ENCODE data around the gene ITGA8.
"Not testable (repeated sequence)": the region's sequence is repeated elsewhere in the genome, so short reads cannot be mapped to it uniquely, and the experiment has no call there.

Gene ITGA8

GRCh38 chr10:15484128-15484527, 235.6 kb downstream of the ITGA8 start:
- no peaks in the 10 kb centered on the region for H3K9me3 ChIP-seq (ENCODE audit: low read length)
- no peaks in the 10 kb centered on the region for H3K4me1 ChIP-seq (ENCODE audit: insufficient read depth, low read length)
- no peak overlapping the region for H2AFZ ChIP-seq (ENCODE audit: low read depth, low read length)
- no peaks in the 10 kb centered on the region for H3K36me3 ChIP-seq (ENCODE audit: insufficient read depth, low read length)
- H3K27me3 ChIP-seq (ENCODE audit: insufficient read depth, low read length) = no peaks in the 10 kb centered on the region
- no peak overlapping the region for H3K4me3 ChIP-seq (ENCODE audit: low read length)

- no peak overlapping the region for H2AFZ ChIP-seq (ENCODE audit: low read depth, low read length)
- no peaks in the 10 kb centered on the region for H3K4me1 ChIP-seq (ENCODE audit: insufficient read depth, low read length)
- no peak overlapping the region for H3K4me3 ChIP-seq (ENCODE audit: low read length)
- peaks cover 3% of the 10 kb centered on the region for H3K27me3 ChIP-seq (ENCODE audit: insufficient read depth, low read length)
- no peaks in the 10 kb centered on the region for H3K9me3 ChIP-seq (ENCODE audit: low read length)
- H3K36me3 ChIP-seq (ENCODE audit: insufficient read depth, low read length) = no peaks in the 10 kb centered on the region
Observed at GRCh38 chr10:15483215-15484075, 236.3 kb downstream of the ITGA8 start.

DNA sequence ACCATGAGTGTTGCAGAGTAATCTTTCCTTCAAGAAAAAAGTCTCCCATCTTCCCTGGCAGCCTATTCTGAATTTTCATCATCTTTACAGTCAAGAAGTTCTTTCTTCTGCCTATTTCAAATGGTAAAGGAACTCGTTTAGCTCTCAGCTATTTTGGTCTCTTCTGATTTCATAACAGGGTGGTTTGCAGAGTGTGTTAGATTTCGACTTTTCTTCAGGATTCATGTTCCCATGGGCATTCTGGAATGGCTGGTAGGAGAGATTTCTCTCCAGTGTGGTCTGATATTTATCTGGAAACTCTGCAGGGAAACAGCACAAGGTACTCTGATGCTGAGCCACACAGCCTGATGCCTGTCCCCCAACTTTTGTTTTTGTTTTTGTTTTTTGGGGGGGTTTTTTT, 237.6 kb downstream of the ITGA8 start:
- no peaks in the 10 kb centered on the region for H3K4me1 ChIP-seq (ENCODE audit: insufficient read depth, low read length)
- peaks cover 3% of the 10 kb centered on the region for H3K27me3 ChIP-seq (ENCODE audit: insufficient read depth, low read length)
- H3K4me3 ChIP-seq (ENCODE audit: low read length) = no peak overlapping the region
- no peaks in the 10 kb centered on the region for H3K36me3 ChIP-seq (ENCODE audit: insufficient read depth, low read length)
- H3K9me3 ChIP-seq (ENCODE audit: low read length) = no peaks in the 10 kb centered on the region
- H2AFZ ChIP-seq (ENCODE audit: low read depth, low read length) = no peak overlapping the region

DNA sequence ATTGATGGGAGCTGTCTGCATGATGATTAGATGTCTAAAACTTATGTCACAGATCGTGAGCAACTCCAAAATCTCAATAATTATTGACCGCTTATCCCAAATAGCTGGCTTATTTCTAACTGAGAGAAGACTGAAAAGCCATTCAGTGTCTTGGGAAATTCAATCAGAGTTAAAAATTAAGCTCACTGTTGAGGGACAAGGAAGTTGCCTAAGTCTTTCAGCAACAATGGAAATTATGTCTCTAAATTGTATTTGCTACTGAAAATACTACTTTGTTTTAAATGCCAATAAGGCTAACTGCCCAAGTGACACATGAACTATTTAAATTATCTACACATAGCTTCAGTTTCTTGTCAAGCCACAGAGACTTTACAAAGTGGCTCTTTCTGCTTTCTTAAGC, 240.8 kb downstream of the ITGA8 start:
- Histone ChIP-seq H3K36me3 (ENCODE audit: insufficient read depth, low read length) (no peaks in the 10 kb centered on the region), H3K27me3 (ENCODE audit: insufficient read depth, low read length) (peaks cover 6% of the 10 kb centered on the region), H2AFZ (ENCODE audit: low read depth, low read length) (no peak overlapping the region), H3K4me3 (ENCODE audit: low read length) (no peak overlapping the region), H3K9me3 (ENCODE audit: low read length) (no peaks in the 10 kb centered on the region), H3K4me1 (ENCODE audit: insufficient read depth, low read length) (no peaks in the 10 kb centered on the region)

GRCh38 chr10:15478429-15478828, 241.3 kb downstream of the ITGA8 start:
- Histone ChIP-seq H3K27me3 (ENCODE audit: insufficient read depth, low read length) (peaks cover 7% of the 10 kb centered on the region), H3K4me1 (ENCODE audit: insufficient read depth, low read length) (no peaks in the 10 kb centered on the region), H2AFZ (ENCODE audit: low read depth, low read length) (no peak overlapping the region), H3K36me3 (ENCODE audit: insufficient read depth, low read length) (no peaks in the 10 kb centered on the region), H3K4me3 (ENCODE audit: low read length) (no peak overlapping the region), H3K9me3 (ENCODE audit: low read length) (no peaks in the 10 kb centered on the region)

DNA sequence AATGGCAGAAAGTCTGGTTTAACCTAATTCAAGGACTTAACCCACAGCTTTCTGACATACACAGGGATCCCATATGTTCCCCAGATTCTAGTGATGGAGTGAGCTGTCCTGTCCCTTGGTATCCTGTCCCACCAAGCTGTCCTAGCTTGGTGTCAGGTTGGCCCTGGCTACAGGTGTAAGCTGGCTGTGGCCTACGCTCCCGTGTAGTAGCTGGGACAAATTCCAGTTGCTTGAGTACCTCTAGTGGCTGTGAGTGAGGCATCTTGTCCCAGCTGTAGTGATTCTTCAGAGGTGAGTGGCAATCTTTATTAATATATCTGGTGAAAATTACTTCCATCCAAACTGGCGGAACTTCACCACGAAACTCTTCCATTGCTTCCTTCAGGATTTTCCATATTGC, 243.4 kb downstream of the ITGA8 start:
- Histone ChIP-seq H3K4me1 (ENCODE audit: insufficient read depth, low read length) (peaks cover 1% of the 10 kb centered on the region), H2AFZ (ENCODE audit: low read depth, low read length) (no peak overlapping the region), H3K9me3 (ENCODE audit: low read length) (no peaks in the 10 kb centered on the region), H3K4me3 (ENCODE audit: low read length) (no peak overlapping the region), H3K36me3 (ENCODE audit: insufficient read depth, low read length) (no peaks in the 10 kb centered on the region), H3K27me3 (ENCODE audit: insufficient read depth, low read length) (peaks cover 18% of the 10 kb centered on the region)

DNA sequence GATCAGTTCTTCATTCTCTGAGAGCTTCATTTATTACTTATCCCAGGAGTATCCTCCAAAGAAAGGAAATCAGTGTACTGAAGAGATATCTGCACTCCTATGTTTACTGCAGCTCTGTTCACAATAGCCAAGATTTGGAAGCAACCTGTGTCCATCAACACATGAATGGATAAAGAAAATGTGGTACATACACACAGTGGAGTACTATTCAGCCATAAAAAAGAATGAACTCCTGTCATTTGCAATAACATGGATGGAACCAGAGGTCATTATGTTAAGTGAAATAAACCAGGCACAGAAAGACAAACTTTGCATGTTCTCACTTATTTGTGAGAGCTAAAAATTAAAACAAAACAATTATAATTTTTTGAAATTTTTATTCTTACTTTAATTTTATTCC, 244.3 kb downstream of the ITGA8 start:
- not testable (repeated sequence) for H3K4me3 ChIP-seq (ENCODE audit: low read length); H3K4me1 ChIP-seq (ENCODE audit: insufficient read depth, low read length); H2AFZ ChIP-seq (ENCODE audit: low read depth, low read length); H3K36me3 ChIP-seq (ENCODE audit: insufficient read depth, low read length); H3K9me3 ChIP-seq (ENCODE audit: low read length)
- H3K27me3 ChIP-seq (ENCODE audit: insufficient read depth, low read length) = peaks cover 18% of the 10 kb centered on the region

GRCh38 chr10:15474671-15475070, 245.1 kb downstream of the ITGA8 start:
- Histone ChIP-seq H3K4me1 (ENCODE audit: insufficient read depth, low read length) (peaks cover 1% of the 10 kb centered on the region), H3K27me3 (ENCODE audit: insufficient read depth, low read length) (peaks cover 18% of the 10 kb centered on the region), H3K4me3 (ENCODE audit: low read length) (no peak overlapping the region), H3K9me3 (ENCODE audit: low read length) (no peaks in the 10 kb centered on the region), H3K36me3 (ENCODE audit: insufficient read depth, low read length) (no peaks in the 10 kb centered on the region), H2AFZ (ENCODE audit: low read depth, low read length) (no peak overlapping the region)

DNA sequence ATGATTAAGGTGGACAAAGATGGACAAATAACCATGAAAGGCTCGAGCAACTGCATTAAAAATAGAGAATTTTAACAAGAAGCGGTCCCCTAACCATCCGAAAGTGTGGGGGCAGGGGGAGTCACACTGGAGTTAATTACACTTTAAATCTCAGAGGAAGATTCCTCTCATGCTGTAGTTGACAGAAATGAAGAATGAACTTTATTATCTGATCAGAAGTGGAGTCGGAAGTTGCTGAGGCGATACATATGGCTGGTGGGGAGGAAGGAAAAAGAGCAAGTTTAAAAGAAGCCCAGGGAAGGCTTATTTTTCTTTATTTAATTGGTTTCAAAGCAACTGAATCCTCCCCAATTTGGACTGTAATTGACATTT, 246.3 kb downstream of the ITGA8 start:
- Histone ChIP-seq H3K4me3 (ENCODE audit: low read length) (no peak overlapping the region), H3K27me3 (ENCODE audit: insufficient read depth, low read length) (peaks cover 15% of the 10 kb centered on the region), H2AFZ (ENCODE audit: low read depth, low read length) (no peak overlapping the region), H3K9me3 (ENCODE audit: low read length) (no peaks in the 10 kb centered on the region), H3K36me3 (ENCODE audit: insufficient read depth, low read length) (no peaks in the 10 kb centered on the region), H3K4me1 (ENCODE audit: insufficient read depth, low read length) (peaks cover 1% of the 10 kb centered on the region)

DNA sequence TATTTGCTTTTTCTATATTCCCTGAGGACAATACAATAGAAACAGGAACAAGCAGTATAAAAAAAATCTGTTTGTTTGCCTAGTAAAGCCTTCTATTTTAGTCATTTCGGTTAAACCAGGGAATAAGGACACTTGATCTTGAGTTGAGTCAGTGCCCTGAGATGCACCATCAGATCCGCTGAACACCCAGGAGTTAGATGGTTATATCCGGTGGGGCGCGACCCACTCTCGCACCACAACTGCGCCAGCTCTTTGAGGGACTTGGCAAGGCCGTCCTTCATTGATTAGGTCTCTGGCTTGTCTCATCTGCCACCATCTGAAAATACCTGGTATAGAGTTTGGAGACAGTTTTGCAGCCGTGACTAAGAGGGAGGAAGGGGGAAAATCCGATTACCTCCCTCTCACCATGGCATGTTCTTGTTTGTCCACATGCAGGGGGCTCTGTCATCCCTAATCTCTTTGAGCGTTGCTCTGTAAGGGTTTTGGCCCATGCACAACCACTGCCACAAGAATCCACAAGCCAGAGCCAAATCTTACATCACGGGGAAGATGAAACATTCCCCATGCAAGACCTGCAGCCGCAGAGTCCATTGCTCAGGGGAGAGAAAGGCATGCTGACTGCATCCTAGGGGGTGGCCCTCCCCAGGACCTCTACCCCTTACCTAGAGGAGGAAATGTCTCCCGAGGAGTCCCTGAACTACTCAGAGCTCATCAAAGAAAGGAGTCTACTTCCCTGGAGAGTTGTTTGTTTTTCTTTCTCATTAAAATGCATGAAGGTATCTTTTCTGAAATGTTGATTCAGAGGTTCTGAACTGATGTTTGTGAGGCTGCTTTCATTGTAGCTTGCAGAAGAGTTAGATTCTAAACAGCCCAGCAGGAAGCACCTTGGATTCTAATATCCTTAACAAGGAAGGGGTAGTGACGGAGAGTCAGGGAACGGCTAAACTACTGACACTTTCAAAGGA, 247.0 kb downstream of the ITGA8 start:
- H2AFZ ChIP-seq (ENCODE audit: low read depth, low read length) = no peak overlapping the region
- H3K4me3 ChIP-seq (ENCODE audit: low read length) = no peak overlapping the region
- no peaks in the 10 kb centered on the region for H3K36me3 ChIP-seq (ENCODE audit: insufficient read depth, low read length)
- peaks cover 1% of the 10 kb centered on the region for H3K4me1 ChIP-seq (ENCODE audit: insufficient read depth, low read length)
- H3K9me3 ChIP-seq (ENCODE audit: low read length) = no peaks in the 10 kb centered on the region
- peaks cover 15% of the 10 kb centered on the region for H3K27me3 ChIP-seq (ENCODE audit: insufficient read depth, low read length)

- Histone ChIP-seq H3K4me3 (ENCODE audit: low read length) (no peak overlapping the region), H2AFZ (ENCODE audit: low read depth, low read length) (no peak overlapping the region), H3K27me3 (ENCODE audit: insufficient read depth, low read length) (peaks cover 15% of the 10 kb centered on the region), H3K4me1 (ENCODE audit: insufficient read depth, low read length) (peaks cover 1% of the 10 kb centered on the region), H3K36me3 (ENCODE audit: insufficient read depth, low read length) (no peaks in the 10 kb centered on the region), H3K9me3 (ENCODE audit: low read length) (no peaks in the 10 kb centered on the region)
Observed at GRCh38 chr10:15472008-15472407, 247.7 kb downstream of the ITGA8 start.

DNA sequence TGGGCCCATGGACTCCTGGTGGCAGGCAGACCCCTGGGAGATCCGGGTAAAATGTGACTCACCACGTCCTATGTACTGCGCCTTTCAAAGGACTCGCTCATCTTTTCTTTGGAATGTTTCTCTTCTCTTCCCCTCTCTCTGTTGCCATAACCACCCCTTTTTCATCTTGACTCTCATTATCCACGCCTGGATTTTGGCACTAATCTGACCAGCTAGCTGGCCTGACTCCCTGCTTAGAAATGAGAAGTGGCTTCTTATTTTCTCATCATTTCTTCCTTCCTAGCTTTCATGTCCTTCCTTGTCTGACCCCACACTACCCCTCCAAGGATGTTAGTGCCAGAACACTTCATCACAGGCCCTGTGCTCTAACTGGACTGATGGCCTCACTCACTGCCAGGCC, 250.6 kb downstream of the ITGA8 start:
- H3K4me3 ChIP-seq (ENCODE audit: low read length) = no peak overlapping the region
- no peaks in the 10 kb centered on the region for H3K36me3 ChIP-seq (ENCODE audit: insufficient read depth, low read length)
- H3K4me1 ChIP-seq (ENCODE audit: insufficient read depth, low read length) = peaks cover 1% of the 10 kb centered on the region
- no peak overlapping the region for H2AFZ ChIP-seq (ENCODE audit: low read depth, low read length)
- peaks cover 14% of the 10 kb centered on the region for H3K27me3 ChIP-seq (ENCODE audit: insufficient read depth, low read length)
- H3K9me3 ChIP-seq (ENCODE audit: low read length) = no peaks in the 10 kb centered on the region

GRCh38 chr10:15464381-15464780, 255.3 kb downstream of the ITGA8 start:
- H2AFZ ChIP-seq (ENCODE audit: low read depth, low read length) = no peak overlapping the region
- H3K36me3 ChIP-seq (ENCODE audit: insufficient read depth, low read length) = no peaks in the 10 kb centered on the region
- H3K4me3 ChIP-seq (ENCODE audit: low read length) = no peak overlapping the region
- no peaks in the 10 kb centered on the region for H3K9me3 ChIP-seq (ENCODE audit: low read length)
- H3K27me3 ChIP-seq (ENCODE audit: insufficient read depth, low read length) = no peaks in the 10 kb centered on the region
- no peaks in the 10 kb centered on the region for H3K4me1 ChIP-seq (ENCODE audit: insufficient read depth, low read length)

All from neuron (in vitro differentiated cells).